PC-3 (cell line): ENCODE data around the gene TBC1D16.

Experiments used
- EZH2phosphoT487 ChIP-seq: fragments of 300-600 bp; sonication (generic); IDR thresholded peaks from 2 replicates; pipeline ENCODE4 v1.6.1; 2018; ENCODE audit warnings: mild to moderate bottlenecking, antibody characterized with exemption, low read length, borderline replicate concordance
- TF ChIP-seq, protein P1 (sequence below): fragments of 300-600 bp; sonication (generic); conservative IDR thresholded peaks from 2 replicates; pipeline ENCODE4 v1.5.1; 2017; ENCODE audit warnings: antibody characterized with exemption, low read depth, mild to moderate bottlenecking, low read length

DNA sequence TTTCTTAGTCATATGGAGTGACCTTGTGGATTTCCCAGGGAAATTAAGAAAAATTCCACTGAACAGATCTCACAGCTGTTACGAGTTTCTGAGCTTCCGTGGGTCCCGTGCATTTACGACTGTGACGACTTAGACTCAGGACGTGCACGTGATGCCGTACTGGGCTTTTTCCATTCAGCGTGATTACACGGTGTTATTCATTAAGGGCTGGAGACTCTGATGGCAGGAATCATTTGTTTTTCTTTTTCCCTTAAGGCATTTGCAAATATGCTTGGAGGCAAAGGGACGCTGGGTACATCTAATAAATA lies 57.2 kb downstream of the TBC1D16 start:
- TF ChIP-seq, protein P1, sequence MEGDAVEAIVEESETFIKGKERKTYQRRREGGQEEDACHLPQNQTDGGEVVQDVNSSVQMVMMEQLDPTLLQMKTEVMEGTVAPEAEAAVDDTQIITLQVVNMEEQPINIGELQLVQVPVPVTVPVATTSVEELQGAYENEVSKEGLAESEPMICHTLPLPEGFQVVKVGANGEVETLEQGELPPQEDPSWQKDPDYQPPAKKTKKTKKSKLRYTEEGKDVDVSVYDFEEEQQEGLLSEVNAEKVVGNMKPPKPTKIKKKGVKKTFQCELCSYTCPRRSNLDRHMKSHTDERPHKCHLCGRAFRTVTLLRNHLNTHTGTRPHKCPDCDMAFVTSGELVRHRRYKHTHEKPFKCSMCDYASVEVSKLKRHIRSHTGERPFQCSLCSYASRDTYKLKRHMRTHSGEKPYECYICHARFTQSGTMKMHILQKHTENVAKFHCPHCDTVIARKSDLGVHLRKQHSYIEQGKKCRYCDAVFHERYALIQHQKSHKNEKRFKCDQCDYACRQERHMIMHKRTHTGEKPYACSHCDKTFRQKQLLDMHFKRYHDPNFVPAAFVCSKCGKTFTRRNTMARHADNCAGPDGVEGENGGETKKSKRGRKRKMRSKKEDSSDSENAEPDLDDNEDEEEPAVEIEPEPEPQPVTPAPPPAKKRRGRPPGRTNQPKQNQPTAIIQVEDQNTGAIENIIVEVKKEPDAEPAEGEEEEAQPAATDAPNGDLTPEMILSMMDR, result no peak
- TF ChIP-seq EZH2phosphoT487, result no peak
